PC-3 (cell line): ENCODE measurements around the gene CTNNA2.

Experiments
- EZH2 ChIP-seq: fragments of 300-600 bp; sonication (generic); IDR thresholded peaks from one replicate; pipeline ENCODE4 v1.6.1; 2017; ENCODE audit warnings: antibody characterized with exemption, mild to moderate bottlenecking, low read length; ENCODE audit not compliant: unreplicated experiment
- TF ChIP-seq, protein P1 (sequence below): fragments of 300-600 bp; sonication (generic); conservative IDR thresholded peaks from 2 replicates; pipeline ENCODE4 v1.5.1; 2017; ENCODE audit warnings: antibody characterized with exemption, low read depth, mild to moderate bottlenecking, low read length

DNA sequence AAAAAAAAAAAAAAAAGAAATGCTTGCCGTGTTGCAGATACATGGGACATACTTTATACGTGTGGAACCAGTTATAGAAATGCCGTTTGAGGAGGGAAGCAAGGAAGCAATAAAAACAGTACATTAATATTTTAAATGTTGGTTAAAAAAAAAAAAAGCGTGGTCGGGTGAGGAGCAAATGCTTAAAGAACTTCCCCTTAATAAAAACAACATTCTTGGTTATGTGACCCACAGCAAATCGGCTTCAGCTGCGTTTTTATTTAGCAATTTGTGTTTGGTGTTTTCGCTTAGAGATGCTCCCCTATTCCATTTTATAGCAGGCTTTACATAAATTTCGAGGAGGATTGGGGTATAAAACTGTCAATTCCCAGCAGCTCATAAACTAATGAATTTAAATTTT is 568.1 kb downstream of the CTNNA2 start:
- TF ChIP-seq, protein P1, sequence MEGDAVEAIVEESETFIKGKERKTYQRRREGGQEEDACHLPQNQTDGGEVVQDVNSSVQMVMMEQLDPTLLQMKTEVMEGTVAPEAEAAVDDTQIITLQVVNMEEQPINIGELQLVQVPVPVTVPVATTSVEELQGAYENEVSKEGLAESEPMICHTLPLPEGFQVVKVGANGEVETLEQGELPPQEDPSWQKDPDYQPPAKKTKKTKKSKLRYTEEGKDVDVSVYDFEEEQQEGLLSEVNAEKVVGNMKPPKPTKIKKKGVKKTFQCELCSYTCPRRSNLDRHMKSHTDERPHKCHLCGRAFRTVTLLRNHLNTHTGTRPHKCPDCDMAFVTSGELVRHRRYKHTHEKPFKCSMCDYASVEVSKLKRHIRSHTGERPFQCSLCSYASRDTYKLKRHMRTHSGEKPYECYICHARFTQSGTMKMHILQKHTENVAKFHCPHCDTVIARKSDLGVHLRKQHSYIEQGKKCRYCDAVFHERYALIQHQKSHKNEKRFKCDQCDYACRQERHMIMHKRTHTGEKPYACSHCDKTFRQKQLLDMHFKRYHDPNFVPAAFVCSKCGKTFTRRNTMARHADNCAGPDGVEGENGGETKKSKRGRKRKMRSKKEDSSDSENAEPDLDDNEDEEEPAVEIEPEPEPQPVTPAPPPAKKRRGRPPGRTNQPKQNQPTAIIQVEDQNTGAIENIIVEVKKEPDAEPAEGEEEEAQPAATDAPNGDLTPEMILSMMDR, result no peak
- no peak for TF ChIP-seq EZH2
